ENCODE data around the gene KLKB1.

The KLKB1 gene

DNA sequence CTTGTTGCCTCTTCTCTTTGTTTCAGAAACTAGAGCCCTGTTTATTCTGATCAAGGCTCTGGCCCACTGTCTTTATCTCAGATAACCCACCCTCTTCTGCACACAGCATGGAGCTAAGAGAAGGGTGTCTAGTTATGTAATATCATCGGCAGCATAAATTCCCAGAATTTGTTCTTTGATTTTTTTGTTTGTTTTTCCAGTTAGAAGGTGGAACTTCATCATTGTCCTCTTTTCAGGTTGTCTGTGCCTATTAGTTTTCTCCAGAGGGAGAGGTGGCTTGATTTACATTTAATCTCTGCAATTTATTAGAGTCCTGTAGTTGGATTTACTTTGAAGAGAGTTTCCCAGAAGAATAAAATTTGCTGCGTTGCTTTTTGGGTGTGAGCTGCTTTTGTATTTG is 23.5 kb downstream of the KLKB1 start:
- H3K4me3 ChIP-seq (ENCODE audit: severe bottlenecking): no peak overlapping the region

DNA sequence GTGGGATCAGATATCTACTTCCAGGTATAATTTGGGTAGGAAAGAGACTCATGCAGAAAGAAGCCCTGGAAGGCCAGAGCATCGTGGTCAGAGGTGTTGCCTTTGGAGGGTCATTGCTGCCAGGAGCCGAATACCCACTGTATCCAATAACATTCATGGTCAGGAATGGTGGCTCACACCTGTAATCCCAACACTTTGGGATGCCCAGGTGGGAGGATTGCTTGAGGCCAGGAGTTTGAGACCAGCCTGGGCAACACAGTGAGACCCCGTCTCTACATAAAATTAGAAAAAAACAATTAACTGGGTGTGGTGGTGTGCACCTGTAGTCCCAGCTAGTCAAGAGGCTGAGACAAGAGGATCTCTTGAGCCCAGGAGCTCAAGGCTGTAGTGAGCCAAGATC is 27.8 kb downstream of the KLKB1 start:
- Histone ChIP-seq H3K36me3 (ENCODE audit: low read depth) (no peaks in the 10 kb centered on the region), H3K27ac (ENCODE audit: poor library complexity, severe bottlenecking) (no peak overlapping the region), H3K4me1 (ENCODE audit: insufficient read depth, poor library complexity, severe bottlenecking) (no peaks in the 10 kb centered on the region), H3K27me3 (ENCODE audit: insufficient read depth, poor library complexity, severe bottlenecking) (peaks cover 8% of the 10 kb centered on the region), H3K4me3 (ENCODE audit: severe bottlenecking) (no peak overlapping the region), H3K9me3 (ENCODE audit: severe bottlenecking) (no peaks in the 10 kb centered on the region)
- no peak for ATAC-seq (ENCODE audit: low read depth)
- TF ChIP-seq, protein P1, sequence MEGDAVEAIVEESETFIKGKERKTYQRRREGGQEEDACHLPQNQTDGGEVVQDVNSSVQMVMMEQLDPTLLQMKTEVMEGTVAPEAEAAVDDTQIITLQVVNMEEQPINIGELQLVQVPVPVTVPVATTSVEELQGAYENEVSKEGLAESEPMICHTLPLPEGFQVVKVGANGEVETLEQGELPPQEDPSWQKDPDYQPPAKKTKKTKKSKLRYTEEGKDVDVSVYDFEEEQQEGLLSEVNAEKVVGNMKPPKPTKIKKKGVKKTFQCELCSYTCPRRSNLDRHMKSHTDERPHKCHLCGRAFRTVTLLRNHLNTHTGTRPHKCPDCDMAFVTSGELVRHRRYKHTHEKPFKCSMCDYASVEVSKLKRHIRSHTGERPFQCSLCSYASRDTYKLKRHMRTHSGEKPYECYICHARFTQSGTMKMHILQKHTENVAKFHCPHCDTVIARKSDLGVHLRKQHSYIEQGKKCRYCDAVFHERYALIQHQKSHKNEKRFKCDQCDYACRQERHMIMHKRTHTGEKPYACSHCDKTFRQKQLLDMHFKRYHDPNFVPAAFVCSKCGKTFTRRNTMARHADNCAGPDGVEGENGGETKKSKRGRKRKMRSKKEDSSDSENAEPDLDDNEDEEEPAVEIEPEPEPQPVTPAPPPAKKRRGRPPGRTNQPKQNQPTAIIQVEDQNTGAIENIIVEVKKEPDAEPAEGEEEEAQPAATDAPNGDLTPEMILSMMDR (IDR thresholded peaks at IDR 0.05; ENCODE audit: poor library complexity, severe bottlenecking): no peak
- no peak for DNase-seq (ENCODE audit: low spot score)

More for the DNA sequence above, 23.5 kb downstream of the KLKB1 start:
- TF ChIP-seq, protein P1 (IDR thresholded peaks at IDR 0.05; ENCODE audit: poor library complexity, severe bottlenecking): no peak
- Histone ChIP-seq H3K9me3 (ENCODE audit: severe bottlenecking) (no peaks in the 10 kb centered on the region), H3K36me3 (ENCODE audit: low read depth) (no peaks in the 10 kb centered on the region), H3K4me1 (ENCODE audit: insufficient read depth, poor library complexity, severe bottlenecking) (no peaks in the 10 kb centered on the region), H3K27me3 (ENCODE audit: insufficient read depth, poor library complexity, severe bottlenecking) (no peaks in the 10 kb centered on the region), H3K27ac (ENCODE audit: poor library complexity, severe bottlenecking) (no peak overlapping the region)
- DNase-seq (ENCODE audit: low spot score): no peak
- no peak for ATAC-seq (ENCODE audit: low read depth)

DNA sequence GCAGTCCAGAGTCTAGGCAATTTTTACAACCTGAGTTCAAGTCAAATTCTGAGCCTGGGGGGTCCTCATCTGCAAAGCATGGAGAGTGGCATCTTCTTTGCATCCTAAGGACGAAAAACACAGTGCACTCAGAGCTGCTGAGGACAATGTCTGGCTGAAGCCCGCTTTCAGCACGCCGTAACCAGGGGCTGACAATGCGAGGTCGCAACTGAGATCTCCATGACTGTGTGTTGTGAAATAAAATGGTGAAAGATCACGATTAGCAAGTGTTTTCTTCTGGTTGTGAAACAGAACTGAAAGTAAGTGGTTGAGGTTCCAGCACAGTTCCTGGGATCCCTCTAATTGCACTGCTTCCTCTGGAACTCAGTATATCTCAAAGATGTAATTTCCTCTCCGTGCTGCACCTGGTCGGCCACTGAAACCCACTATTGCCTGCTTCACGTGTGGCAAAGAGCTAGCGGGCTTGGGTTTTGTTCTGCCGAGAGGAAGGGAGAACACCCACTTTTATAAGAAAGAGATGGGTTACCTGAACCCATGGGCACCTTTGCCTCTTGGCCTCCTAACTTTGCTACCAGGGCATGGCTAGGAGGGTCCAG is 31.0 kb downstream of the KLKB1 start:
- H3K36me3 ChIP-seq (ENCODE audit: low read depth): no peaks in the 10 kb centered on the region
- no peak for DNase-seq (ENCODE audit: low spot score)

DNA sequence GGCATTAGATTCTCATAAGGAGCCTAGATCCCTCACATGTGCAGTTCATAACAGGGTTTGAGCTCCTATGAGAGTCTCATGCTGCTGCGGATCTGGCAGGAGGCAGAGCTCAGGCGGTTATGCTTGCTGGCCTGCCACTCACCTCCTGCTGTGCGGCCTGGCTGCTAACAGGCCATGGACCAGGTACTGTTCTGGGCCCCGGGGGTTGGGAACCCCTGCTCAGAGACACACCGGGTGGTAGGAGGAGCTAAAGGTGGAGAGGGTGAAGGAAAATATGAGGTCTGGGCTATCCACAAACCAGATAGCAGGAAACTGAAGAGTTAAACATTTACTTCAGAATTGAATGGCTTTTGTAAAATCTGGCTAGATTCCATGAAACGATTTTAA is 32.8 kb downstream of the KLKB1 start:
- no peaks in the 10 kb centered on the region for H3K36me3 ChIP-seq (ENCODE audit: low read depth)
- no peaks in the 10 kb centered on the region for H3K4me1 ChIP-seq (ENCODE audit: insufficient read depth, poor library complexity, severe bottlenecking)
- no peak overlapping the region for H3K4me3 ChIP-seq (ENCODE audit: severe bottlenecking)
- H3K27ac ChIP-seq (ENCODE audit: poor library complexity, severe bottlenecking): no peak overlapping the region
- DNase-seq (ENCODE audit: low spot score): no peak
- H3K27me3 ChIP-seq (ENCODE audit: insufficient read depth, poor library complexity, severe bottlenecking): peaks cover 8% of the 10 kb centered on the region
- TF ChIP-seq, protein P1 (IDR thresholded peaks at IDR 0.05; ENCODE audit: poor library complexity, severe bottlenecking): no peak
- ATAC-seq (ENCODE audit: low read depth): no peak
- no peaks in the 10 kb centered on the region for H3K9me3 ChIP-seq (ENCODE audit: severe bottlenecking)

More for the DNA sequence above, 31.0 kb downstream of the KLKB1 start:
- Histone ChIP-seq H3K27ac (ENCODE audit: poor library complexity, severe bottlenecking) (no peak overlapping the region), H3K4me1 (ENCODE audit: insufficient read depth, poor library complexity, severe bottlenecking) (no peaks in the 10 kb centered on the region), H3K4me3 (ENCODE audit: severe bottlenecking) (no peak overlapping the region), H3K9me3 (ENCODE audit: severe bottlenecking) (no peaks in the 10 kb centered on the region), H3K27me3 (ENCODE audit: insufficient read depth, poor library complexity, severe bottlenecking) (peaks cover 8% of the 10 kb centered on the region)
- TF ChIP-seq, protein P1 (IDR thresholded peaks at IDR 0.05; ENCODE audit: poor library complexity, severe bottlenecking): no peak
- ATAC-seq (ENCODE audit: low read depth): no peak
